SJSA1 (cell line): ENCODE results near the gene DRAXIN. TPM values are rescaled to one million over a fixed set of nuclear protein-coding genes. Genes with fewer than 3 reads are reported as not detected.

Experiments
- DNase-seq, 2 experiments: peaks; one replicate each; pipeline ENCODE4 v3.0.0-alpha.2; 2015 to 2020; ENCODE audit warnings: low spot score in 2 of 2, low read depth in 1 of 2
- H3K27ac ChIP-seq: fragments of 250-450 bp; sonication (Bioruptor Pico); 2 replicates; pipeline ENCODE4 v1.5.1; 2020; ENCODE audit warnings: mild to moderate bottlenecking, moderate library complexity
- H3K27me3 ChIP-seq: fragments of 250-450 bp; sonication (Bioruptor Pico); replicated peaks from 2 replicates; pipeline ENCODE4 v1.5.1; 2020; ENCODE audit warnings: mild to moderate bottlenecking, moderate library complexity
- H3K36me3 ChIP-seq: fragments of 250-450 bp; sonication (Bioruptor Pico); 2 replicates; pipeline ENCODE4 v1.5.1; 2020; ENCODE audit warnings: mild to moderate bottlenecking
- H3K4me1 ChIP-seq: fragments of 250-450 bp; sonication (Bioruptor Pico); replicated peaks from 2 replicates; pipeline ENCODE4 v1.6.1; 2021; ENCODE audit warnings: mild to moderate bottlenecking
- H3K4me3 ChIP-seq: fragments of 250-450 bp; sonication (Bioruptor Pico); 2 replicates; pipeline ENCODE4 v1.5.1; 2020; ENCODE audit warnings: mild to moderate bottlenecking
- H3K9me3 ChIP-seq: fragments of 250-450 bp; sonication (Bioruptor Pico); replicated peaks from 2 replicates; pipeline ENCODE4 v1.5.1; 2020; ENCODE audit warnings: mild to moderate bottlenecking
- total RNA-seq: library from RNA; depleted of rRNA; stranded (reverse); fragments of >200 nt; shearing (Covaris generic); gene quantifications from 2 replicates; pipeline ENCODE4 v1.2.3, GENCODE V29; 2014

DRAXIN gene
- total RNA-seq, 1 experiment from 2014 or later, result not detected

DNA sequence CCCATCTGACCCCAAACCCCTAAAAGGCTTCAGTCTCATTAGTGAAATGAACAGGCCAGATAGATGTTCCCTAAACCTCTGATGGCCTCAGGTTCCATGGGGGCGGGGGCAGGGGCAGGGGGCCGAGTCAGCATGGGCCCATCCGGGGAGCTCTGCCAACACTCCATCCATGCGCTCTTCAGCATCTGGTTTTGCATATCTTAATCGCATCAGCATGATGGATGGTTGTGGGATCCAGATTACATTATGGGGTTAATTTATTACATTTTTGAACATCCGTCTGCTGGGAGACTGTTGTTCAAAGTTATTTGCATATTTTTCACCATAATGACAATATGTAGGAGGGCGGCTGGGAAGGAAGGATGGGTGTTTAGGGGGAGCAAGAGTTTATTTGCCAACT, 7.4 kb upstream of the DRAXIN start:
- Histone ChIP-seq H3K4me3 (no peak overlapping the region), H3K36me3 (no peaks in the 10 kb centered on the region), H3K27me3 (peaks cover 3% of the 10 kb centered on the region; the same call in 1 of the 2 replicates), H3K4me1 (peaks cover 5% of the 10 kb centered on the region; the same call in 1 of the 2 replicates), H3K27ac (no peak overlapping the region), H3K9me3 (no peaks in the 10 kb centered on the region)
- no peak for DNase-seq

DNA sequence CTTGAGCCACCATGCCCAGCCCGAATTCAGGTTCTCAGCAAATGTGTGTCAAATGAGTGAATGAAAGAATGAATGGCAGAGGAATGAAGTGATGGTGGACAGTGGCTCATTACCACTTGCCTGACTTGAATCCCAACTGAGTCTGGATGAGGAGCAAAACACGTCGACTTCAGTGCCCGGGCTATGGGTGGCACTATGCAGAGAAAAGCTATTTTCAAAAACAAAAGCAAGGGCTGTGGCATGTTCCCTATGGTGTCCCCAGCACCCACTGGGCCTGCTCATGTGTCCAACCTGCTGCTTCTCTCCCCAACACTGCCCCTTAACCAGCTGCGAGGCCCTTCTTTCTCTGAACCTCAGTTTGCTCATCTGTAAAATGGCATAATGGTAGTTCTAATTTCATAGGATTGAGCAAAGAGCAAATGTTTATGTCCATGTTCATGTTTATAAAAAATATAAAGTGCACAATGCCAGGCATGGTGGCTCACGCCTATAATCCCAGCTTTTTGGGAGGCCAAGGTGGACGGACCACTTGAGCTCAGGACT, 6.2 kb upstream of the DRAXIN start:
- H3K4me1 ChIP-seq, result peaks cover 2% of the 10 kb centered on the region; the same call in 1 of the 2 replicates

DNA sequence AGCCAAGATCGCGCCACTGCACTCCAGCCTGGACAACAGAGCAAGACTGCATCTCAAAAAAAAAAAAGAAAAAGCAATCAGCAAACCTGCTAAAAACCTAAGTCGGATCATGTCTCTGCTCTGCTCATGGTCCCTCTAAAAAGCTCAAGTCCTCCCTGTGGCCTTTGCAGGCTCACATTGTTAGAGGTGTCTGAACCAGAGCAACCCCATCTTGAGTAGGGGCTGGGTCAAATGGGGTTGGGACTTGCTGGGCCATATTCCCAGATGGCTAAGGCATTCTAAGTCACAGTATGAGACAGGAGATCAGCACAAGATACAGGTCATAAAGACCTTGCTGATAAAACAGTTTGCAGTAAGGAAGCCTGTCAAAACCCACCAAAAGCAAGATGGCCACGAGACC, 3.0 kb upstream of the DRAXIN start:
- peaks cover 5% of the 10 kb centered on the region for H3K4me1 ChIP-seq
- no peak for DNase-seq
- peaks cover 41% of the 10 kb centered on the region for H3K27me3 ChIP-seq

More for the DNA sequence above, 6.2 kb upstream of the DRAXIN start:
- no peaks in the 10 kb centered on the region for H3K9me3 ChIP-seq
- peaks cover 13% of the 10 kb centered on the region for H3K27me3 ChIP-seq
- DNase-seq, result no peak
- no peak overlapping the region for H3K4me3 ChIP-seq
- no peak overlapping the region for H3K27ac ChIP-seq
- no peaks in the 10 kb centered on the region for H3K36me3 ChIP-seq

DNA sequence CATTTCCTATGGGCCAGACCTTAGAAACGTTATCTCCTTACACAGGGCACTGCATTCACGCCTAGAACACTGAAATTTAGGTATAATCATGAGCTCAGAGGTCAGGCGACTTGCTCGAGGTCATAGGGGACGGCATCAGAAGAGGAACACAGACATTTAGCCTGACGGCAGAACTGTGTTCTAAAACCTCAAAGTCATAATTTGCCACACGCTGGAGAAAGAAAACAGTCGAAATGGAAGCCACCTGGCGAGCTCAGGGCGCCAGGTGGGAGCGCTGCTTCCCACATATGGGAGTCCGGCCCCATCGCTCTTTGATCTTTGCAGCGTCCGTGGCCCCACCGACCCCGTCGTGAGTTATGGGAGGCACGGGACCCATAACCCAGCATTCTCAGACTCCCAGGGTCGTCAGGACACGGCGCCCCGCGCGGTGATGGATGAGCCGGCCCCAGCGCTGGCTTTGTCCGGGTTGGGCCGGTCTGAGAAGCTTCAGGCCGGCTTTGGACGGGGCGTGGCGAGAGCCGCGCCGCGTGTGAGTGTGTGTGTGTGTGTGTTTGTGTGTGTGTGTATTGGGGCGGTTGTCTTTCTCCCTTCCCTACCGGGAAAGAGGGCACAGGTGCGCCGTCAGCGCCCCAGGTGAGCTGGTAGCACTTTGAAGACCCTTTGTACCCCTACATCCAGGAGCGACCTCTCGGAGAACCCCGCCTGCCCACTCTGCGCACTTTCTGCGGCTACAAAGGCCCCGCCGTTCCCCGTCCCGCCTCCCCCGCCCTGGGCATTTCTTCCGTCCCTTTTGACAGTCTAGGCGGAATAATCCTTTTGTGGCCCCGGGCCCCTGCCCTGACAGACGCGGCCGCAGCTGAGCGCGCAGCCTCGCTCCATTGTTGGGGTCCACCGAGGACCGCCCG, 861 bp upstream of the DRAXIN start:
- peaks cover 52% of the 10 kb centered on the region for H3K27me3 ChIP-seq
- no peak overlapping the region for H3K4me3 ChIP-seq
- no peak for DNase-seq
- H3K36me3 ChIP-seq, result no peaks in the 10 kb centered on the region
- H3K9me3 ChIP-seq, result no peaks in the 10 kb centered on the region
- H3K4me1 ChIP-seq, result peaks cover 5% of the 10 kb centered on the region
- no peak overlapping the region for H3K27ac ChIP-seq

More for the DNA sequence above, 3.0 kb upstream of the DRAXIN start:
- no peak overlapping the region for H3K4me3 ChIP-seq
- no peaks in the 10 kb centered on the region for H3K36me3 ChIP-seq
- H3K27ac ChIP-seq, result no peak overlapping the region
- no peaks in the 10 kb centered on the region for H3K9me3 ChIP-seq

DNA sequence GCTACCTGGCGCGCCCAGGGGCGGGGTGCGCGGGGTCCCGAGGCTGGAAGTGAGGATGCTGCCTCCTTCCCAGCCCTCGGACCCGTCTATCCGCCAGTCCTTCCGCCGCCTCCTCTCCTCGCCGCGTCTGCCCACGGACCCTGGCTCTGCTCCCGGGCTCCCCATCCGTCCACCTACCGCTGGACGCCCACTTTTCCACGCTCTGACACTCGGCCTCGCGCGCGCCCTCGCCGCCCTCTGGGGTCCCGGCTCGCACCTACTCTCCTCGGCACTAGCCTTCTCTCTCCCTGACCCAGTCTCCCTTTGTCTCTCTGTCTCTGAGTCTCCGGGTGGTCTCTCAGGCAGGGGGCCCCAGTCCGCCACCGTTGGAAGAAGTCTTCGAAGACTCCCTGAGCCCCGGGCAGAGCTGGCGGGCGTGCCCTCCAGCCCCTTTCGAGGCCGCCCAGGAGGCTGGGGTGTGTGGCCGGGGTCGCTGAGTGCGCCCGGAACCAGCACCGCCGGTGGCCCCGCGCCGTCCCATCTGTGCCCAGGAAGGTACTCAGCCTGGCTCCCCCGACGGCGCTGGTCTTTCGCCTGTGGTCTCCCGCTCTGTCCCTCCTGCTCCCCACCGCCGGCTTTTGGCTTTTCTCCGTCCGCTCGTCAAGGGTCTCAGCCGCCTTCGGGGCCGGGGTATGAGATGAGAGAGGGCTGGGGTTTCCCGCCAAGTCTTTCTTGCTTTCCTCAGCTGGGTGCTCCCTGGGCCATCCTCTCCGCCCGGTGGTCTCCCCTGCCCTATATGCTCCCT, 610 bp downstream of the DRAXIN start:
- Histone ChIP-seq H3K36me3 (no peaks in the 10 kb centered on the region), H3K27ac (no peak overlapping the region), H3K4me1 (peaks cover 5% of the 10 kb centered on the region), H3K27me3 (peaks cover 59% of the 10 kb centered on the region), H3K4me3 (no peak overlapping the region), H3K9me3 (no peaks in the 10 kb centered on the region)
- no peak for DNase-seq

DNA sequence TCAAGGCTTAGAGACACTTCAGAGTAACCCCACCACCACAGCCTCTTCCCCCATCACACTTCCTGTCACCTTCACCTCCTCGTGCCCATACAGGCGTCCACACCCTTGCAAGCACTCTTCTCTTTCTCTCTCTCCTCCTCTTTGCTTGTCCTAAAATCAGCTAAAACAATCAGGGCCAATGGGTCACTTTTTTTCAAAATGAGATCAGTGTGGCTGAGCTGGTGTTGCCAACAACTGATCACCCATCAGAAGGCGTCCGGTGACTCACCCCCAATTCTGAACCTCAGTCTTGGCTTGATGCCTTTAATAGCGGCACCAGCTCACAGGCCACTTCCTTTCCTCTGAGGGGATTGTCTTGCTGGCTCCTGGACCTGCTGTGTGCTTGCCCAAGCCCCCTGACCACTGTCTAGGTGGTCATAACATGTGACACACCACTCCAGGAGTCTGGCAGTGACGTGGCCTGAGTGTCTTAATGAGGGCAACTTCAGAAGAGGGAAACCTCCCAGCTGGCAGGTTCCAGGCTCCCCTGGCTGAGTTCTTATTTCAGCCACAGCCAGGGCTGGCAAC, 1.6 kb downstream of the DRAXIN start:
- Histone ChIP-seq H3K4me3 (no peak overlapping the region), H3K27me3 (peaks cover 59% of the 10 kb centered on the region), H3K36me3 (no peaks in the 10 kb centered on the region), H3K4me1 (peaks cover 5% of the 10 kb centered on the region), H3K9me3 (no peaks in the 10 kb centered on the region), H3K27ac (no peak overlapping the region)
- peak in 1 of 2 experiments; percentile 33 for DNase-seq

DNA sequence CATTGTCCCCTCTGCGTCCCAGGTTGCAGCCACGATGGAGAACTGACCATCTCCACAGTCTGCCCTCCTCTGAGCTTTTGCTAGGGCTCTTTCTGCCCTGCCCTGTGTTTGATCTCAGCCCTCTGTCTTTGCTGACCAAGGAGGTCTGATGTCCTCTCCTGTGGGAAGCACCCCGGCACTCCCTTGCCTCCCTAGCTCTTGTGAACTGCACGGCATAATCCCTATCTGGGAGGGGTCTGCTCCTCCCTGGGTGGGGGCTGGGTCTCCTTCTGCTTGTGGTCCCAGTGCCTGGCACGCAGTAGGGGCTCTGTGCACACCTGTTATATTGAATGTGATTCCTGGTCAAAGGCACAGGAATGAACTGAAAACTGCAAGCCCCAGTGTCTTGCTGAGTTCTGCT, 2.4 kb downstream of the DRAXIN start:
- no peak overlapping the region for H3K27ac ChIP-seq
- H3K27me3 ChIP-seq, result peaks cover 64% of the 10 kb centered on the region
- H3K36me3 ChIP-seq, result no peaks in the 10 kb centered on the region
- H3K9me3 ChIP-seq, result no peaks in the 10 kb centered on the region
- H3K4me1 ChIP-seq, result peaks cover 5% of the 10 kb centered on the region
- H3K4me3 ChIP-seq, result no peak overlapping the region
- DNase-seq, result no peak

DNA sequence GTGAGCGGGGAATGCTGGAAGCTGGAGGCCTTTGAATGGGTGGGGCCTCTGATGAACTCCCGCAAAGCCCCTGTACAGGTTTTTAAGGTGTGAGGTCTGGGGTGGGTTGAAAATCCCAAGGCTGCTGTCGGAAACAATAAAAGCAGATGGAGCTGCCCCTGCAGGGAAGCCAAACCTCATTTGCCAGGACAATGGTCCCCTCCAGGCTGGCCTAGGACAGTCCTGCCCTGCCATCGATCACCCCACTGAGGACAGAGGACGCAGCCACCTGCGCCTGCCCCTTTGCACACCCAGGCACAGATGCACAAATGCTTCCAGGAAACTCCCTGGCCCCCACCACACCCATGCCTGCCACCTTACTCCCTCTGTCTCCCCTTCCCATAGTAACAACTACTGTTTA, 4.4 kb downstream of the DRAXIN start:
- H3K27ac ChIP-seq, result no peak overlapping the region
- H3K4me1 ChIP-seq, result peaks cover 5% of the 10 kb centered on the region
- no peak for DNase-seq
- H3K27me3 ChIP-seq, result peaks cover 48% of the 10 kb centered on the region
- H3K36me3 ChIP-seq, result no peaks in the 10 kb centered on the region
- no peak overlapping the region for H3K4me3 ChIP-seq
- no peaks in the 10 kb centered on the region for H3K9me3 ChIP-seq

DNA sequence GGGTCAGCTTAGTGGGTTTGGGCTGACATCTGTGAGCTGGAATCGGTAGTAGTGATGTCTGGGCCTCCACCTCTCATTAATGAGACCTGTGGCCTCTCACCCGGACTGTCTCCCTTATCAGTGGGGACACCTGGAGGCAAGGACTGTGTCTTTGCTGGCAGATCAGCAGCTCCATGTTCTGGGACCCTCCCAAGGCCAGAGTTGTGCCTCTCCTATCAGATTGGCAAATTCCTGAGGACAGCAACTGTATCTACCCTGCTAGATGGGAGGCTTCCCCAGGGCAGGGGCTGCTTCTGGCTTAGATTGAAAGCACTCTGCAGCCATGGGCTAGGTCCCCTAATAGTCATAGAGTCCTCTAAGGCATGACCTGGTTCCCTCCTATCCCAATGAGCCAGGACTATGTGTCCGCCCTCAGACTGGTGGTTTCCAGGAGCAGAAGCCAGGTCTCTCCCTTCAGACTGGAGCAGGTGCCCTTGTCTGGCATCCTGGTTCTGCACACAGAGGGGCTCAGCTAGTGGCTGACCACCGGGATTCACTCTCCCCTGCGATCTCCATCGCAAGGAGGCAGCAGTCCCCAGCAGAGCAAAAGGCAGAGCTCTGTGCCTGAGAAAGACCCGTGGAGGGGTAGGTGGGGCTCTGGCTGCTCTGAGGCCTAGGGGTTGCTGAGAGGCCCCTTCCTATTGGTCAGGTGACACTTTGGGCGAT, 5.8 kb downstream of the DRAXIN start:
- H3K36me3 ChIP-seq, result no peaks in the 10 kb centered on the region
- H3K27ac ChIP-seq, result no peak overlapping the region
- no peak overlapping the region for H3K4me3 ChIP-seq
- H3K4me1 ChIP-seq, result peaks cover 5% of the 10 kb centered on the region
- no peak for DNase-seq
- H3K9me3 ChIP-seq, result no peaks in the 10 kb centered on the region; the same call in 1 of the 2 replicates
- peaks cover 36% of the 10 kb centered on the region for H3K27me3 ChIP-seq

DNA sequence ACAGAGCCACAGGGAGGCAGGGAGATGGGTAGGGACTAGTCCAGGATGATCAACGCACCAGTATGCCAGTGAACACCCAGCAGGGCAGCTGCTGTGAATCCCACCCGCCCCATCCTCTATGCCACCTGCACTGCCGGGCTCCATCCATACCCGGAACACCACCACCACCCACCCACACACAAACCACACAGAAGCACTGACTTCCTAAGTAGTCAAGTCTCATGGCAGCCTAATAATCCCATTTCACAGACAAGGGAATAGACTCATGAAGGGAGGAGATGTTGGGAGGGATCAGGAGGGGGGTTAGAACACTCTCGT, 6.3 kb downstream of the DRAXIN start:
- no peaks in the 10 kb centered on the region; the same call in 1 of the 2 replicates for H3K9me3 ChIP-seq
- no peak overlapping the region for H3K4me3 ChIP-seq
- peaks cover 5% of the 10 kb centered on the region for H3K4me1 ChIP-seq
- no peak for DNase-seq
- H3K27me3 ChIP-seq, result peaks cover 32% of the 10 kb centered on the region
- H3K36me3 ChIP-seq, result no peaks in the 10 kb centered on the region
- H3K27ac ChIP-seq, result no peak overlapping the region

DNA sequence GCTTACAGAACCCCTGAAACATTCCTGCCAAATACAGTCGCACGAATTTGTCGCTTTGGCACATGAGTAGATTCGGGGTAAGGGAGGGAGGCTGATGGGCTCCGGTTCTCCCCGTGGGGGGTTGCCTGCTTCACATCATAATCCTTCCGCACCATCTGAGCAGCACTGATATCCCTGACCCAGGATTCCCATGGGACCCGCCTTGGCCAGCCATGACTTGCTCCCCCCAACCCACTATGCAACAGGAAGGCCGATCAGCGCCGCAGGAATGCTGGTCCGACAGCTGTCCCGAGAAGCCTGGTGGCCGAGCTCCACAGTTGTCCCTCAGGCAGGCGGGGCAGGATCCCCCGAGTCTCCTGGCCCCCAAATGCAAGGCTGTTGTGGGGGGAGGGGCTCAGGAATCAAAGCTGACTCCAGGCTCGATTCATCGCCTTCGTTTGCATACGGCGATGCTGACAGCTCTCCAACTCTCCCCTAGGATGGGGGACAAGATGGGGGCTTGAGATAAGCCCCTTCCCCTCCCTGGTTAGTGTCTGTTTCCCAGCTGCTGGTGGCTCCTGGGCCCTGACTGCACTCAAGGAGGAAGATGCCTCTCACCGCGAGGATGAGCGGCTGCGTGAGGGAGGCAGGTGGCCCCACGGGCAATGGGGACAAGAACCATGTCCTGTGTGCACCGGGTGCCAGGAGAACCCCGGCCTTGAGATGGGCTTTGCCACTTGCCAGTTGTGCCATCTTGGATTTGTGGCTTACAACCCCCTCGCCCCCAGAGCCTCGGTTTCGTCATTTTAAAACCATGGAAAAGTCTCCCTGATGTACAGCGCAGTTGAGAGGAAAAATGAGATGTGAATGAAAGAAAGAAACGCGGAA, 9.3 kb downstream of the DRAXIN start:
- Histone ChIP-seq H3K27me3 (peaks cover 30% of the 10 kb centered on the region), H3K9me3 (no peaks in the 10 kb centered on the region; the same call in 1 of the 2 replicates), H3K4me3 (no peak overlapping the region), H3K4me1 (no peaks in the 10 kb centered on the region), H3K27ac (no peak overlapping the region), H3K36me3 (no peaks in the 10 kb centered on the region)
- DNase-seq, result no peak

DNA sequence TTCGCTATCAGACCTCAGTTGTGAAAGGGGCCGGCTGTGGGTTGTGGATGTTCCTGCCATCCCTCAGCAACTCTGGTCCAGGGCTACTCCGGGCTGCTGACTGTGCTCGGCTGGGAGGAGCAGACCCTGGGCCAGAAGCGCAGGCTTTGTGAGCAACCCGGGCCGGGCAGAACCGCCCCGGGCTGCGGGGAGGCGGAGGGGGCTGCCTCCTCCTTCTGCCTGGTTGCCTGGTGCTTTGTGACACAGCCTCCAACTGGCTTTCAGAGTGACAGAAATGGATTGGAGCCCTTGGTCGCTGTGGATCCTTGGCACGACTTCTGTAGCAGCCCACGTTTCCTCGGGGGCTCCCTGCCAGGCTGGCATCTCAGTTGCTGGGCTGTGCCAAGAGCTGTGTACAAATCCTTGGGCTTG, 10.0 kb downstream of the DRAXIN start:
- Histone ChIP-seq H3K36me3 (no peaks in the 10 kb centered on the region), H3K4me1 (no peaks in the 10 kb centered on the region), H3K4me3 (no peak overlapping the region), H3K9me3 (no peaks in the 10 kb centered on the region; the same call in 1 of the 2 replicates), H3K27ac (no peak overlapping the region), H3K27me3 (peaks cover 30% of the 10 kb centered on the region)
- no peak for DNase-seq
